C4-2B (cell line): ENCODE results near the gene SGK2.

Experiments
- ZFX ChIP-seq: fragments of 450-650 bp; IDR thresholded peaks from 2 replicates; pipeline ENCODE4 v1.6.1; 2017
- TF ChIP-seq, protein P1 (sequence below): fragments of 450-650 bp; conservative IDR thresholded peaks from 2 replicates; pipeline ENCODE4 v1.5.1; 2017; ENCODE audit warnings: mild to moderate bottlenecking

DNA sequence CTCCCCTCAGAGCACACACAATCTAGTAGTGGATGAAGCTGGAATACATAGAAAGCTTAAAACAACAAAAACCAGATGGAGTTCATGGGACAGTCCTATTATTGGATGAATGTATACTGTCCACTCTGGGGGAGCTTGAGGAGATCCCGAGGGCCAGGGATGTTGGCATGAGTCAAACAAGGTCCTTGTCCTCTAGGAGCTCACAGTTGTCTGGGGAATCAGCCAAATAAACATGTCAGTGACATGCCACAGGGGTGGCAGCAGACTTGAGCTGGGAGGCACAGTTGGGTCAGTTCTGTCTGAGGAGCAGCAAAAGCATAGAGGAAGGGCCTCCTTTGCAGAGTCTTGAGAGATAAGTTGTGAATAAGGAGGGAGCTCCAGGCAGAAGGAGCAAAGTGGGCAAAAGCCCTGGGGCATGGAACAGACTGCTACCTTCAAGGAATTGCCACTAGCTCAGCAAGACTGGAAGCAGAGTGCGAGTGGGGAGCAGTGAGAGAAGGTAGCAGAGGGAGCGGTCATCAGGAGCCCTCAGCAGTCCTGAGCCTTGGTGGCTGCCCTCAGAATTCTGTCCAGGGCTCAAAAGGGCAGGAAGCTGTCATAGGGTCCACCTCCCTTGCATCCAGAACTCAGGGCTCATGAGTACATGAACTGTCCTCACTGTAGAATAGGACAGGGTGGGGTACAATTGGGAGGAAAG, 29.2 kb upstream of the SGK2 start:
- TF ChIP-seq, protein P1, sequence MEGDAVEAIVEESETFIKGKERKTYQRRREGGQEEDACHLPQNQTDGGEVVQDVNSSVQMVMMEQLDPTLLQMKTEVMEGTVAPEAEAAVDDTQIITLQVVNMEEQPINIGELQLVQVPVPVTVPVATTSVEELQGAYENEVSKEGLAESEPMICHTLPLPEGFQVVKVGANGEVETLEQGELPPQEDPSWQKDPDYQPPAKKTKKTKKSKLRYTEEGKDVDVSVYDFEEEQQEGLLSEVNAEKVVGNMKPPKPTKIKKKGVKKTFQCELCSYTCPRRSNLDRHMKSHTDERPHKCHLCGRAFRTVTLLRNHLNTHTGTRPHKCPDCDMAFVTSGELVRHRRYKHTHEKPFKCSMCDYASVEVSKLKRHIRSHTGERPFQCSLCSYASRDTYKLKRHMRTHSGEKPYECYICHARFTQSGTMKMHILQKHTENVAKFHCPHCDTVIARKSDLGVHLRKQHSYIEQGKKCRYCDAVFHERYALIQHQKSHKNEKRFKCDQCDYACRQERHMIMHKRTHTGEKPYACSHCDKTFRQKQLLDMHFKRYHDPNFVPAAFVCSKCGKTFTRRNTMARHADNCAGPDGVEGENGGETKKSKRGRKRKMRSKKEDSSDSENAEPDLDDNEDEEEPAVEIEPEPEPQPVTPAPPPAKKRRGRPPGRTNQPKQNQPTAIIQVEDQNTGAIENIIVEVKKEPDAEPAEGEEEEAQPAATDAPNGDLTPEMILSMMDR, result no peak
- TF ChIP-seq ZFX, result no peak
